NOMO-1 treated with dmso at 0.1 percent for 144 hours (cell line): ENCODE data around the gene RGS17.
"Not testable (repeated sequence)": the region's sequence is repeated elsewhere in the genome, so short reads cannot be mapped to it uniquely, and the experiment has no call there.

Experiments used
- DNase-seq: peaks from one replicate; lab custom pipeline; 2025; ENCODE audit not compliant: unreplicated experiment; lab: John Stamatoyannopoulos, UW

Gene RGS17

GRCh38 chr6:152999538-152999937 is 131.5 kb downstream of the RGS17 start:
- DNase-seq, result not testable (repeated sequence)

GRCh38 chr6:152993847-152994246 is 137.2 kb downstream of the RGS17 start:
- DNase-seq, result no peak

GRCh38 chr6:152993431-152993830 is 137.7 kb downstream of the RGS17 start:
- no peak for DNase-seq

- no peak for DNase-seq
These were observed 144.1 kb downstream of the RGS17 start for GRCh38 chr6:152986978-152987377.

- not testable (repeated sequence) for DNase-seq
These were observed 145.8 kb downstream of the RGS17 start for GRCh38 chr6:152985300-152985699.

GRCh38 chr6:152984513-152984872 is 146.6 kb downstream of the RGS17 start:
- no peak for DNase-seq

- peak; percentile 72 for DNase-seq
These were observed 147.2 kb downstream of the RGS17 start for GRCh38 chr6:152983637-152984512.

- DNase-seq, result peak; percentile 96
These were observed 148.0 kb downstream of the RGS17 start, which contains the start of gene FBXO5 for GRCh38 chr6:152982904-152983636. Gene FBXO5, minus strand, starts transcription at chr6:152983041. Its CDS starts 82 bp downstream, at chr6:152982959.

GRCh38 chr6:152981989-152982903 is 148.8 kb downstream of the RGS17 start:
- DNase-seq, result no peak

GRCh38 chr6:152981219-152981618 is 149.9 kb downstream of the RGS17 start:
- no peak for DNase-seq

- DNase-seq, result no peak
These were observed 150.4 kb downstream of the RGS17 start for GRCh38 chr6:152980656-152981055.

GRCh38 chr6:152979116-152979515 is 152.0 kb downstream of the RGS17 start:
- no peak for DNase-seq

- no peak for DNase-seq
These were observed 153.0 kb downstream of the RGS17 start for GRCh38 chr6:152978058-152978457.

GRCh38 chr6:152977556-152977955 is 153.5 kb downstream of the RGS17 start:
- DNase-seq, result no peak

- DNase-seq, result no peak
These were observed 154.3 kb downstream of the RGS17 start for GRCh38 chr6:152976749-152977148.

GRCh38 chr6:152975204-152975915 is 155.7 kb downstream of the RGS17 start:
- peak; percentile 51 for DNase-seq

- no peak for DNase-seq
These were observed 157.2 kb downstream of the RGS17 start for GRCh38 chr6:152973916-152974315.

GRCh38 chr6:152969688-152970418 is 161.2 kb downstream of the RGS17 start:
- DNase-seq, result no peak

- DNase-seq, result not testable (repeated sequence)
These were observed 164.8 kb downstream of the RGS17 start for GRCh38 chr6:152966168-152966894.
